ENCODE results near the gene TMEM163.

The TMEM163 gene

DNA sequence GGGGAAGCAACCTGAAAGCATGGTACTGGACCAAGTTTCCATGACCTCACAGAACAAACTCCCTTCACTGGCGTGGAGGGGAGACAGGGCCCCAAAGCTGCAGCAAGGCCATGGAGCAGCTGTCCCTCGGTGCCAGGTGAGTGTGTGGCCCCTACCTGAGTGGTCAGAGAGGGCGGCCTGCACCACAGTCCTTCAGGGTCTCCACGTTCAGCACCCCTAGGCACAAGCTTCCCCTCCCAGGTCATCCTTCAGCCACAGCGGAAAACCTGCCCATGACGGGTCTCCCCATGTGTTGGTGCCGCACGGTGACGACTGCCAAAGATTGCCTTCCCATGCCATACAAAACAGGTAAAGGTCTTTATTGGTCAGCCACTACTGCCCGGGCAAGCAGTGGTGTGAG is 263.4 kb downstream of the TMEM163 start:
- no peak overlapping the region for H3K4me3 ChIP-seq (replicated peaks in 1 of 2; ENCODE audit: low read depth in 2 of 2, low read length in 2 of 2)
- DNase-seq (ENCODE audit: low read depth in 2 of 2) = no peak
- TF ChIP-seq, protein P1, sequence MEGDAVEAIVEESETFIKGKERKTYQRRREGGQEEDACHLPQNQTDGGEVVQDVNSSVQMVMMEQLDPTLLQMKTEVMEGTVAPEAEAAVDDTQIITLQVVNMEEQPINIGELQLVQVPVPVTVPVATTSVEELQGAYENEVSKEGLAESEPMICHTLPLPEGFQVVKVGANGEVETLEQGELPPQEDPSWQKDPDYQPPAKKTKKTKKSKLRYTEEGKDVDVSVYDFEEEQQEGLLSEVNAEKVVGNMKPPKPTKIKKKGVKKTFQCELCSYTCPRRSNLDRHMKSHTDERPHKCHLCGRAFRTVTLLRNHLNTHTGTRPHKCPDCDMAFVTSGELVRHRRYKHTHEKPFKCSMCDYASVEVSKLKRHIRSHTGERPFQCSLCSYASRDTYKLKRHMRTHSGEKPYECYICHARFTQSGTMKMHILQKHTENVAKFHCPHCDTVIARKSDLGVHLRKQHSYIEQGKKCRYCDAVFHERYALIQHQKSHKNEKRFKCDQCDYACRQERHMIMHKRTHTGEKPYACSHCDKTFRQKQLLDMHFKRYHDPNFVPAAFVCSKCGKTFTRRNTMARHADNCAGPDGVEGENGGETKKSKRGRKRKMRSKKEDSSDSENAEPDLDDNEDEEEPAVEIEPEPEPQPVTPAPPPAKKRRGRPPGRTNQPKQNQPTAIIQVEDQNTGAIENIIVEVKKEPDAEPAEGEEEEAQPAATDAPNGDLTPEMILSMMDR (IDR thresholded peaks at IDR 0.05; ENCODE audit: low read depth, low read length) = no peak

DNA sequence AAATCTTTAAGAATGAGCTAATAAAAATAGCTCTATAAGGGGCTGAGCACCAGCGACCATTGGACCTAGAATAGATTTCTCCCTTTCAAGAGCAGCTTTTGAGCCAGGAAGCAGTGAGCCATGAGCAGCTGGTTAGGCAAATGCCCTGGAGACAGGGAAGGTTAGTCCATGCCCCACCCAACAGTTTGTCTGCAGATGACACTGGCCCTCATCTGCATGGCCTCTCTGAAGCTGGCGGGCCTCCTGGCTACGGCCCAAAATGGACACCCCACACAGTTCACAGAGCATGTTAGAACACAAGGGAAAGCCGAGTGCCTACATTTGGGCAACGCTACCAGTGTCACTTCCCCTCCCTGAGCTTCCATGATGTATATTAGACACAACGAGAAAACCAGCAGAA is 263.9 kb downstream of the TMEM163 start:
- no peak for DNase-seq (ENCODE audit: low read depth in 2 of 2)
- no peak overlapping the region for H3K4me3 ChIP-seq (replicated peaks in 1 of 2; ENCODE audit: low read depth in 2 of 2, low read length in 2 of 2)
- TF ChIP-seq, protein P1 (IDR thresholded peaks at IDR 0.05; ENCODE audit: low read depth, low read length) = no peak

DNA sequence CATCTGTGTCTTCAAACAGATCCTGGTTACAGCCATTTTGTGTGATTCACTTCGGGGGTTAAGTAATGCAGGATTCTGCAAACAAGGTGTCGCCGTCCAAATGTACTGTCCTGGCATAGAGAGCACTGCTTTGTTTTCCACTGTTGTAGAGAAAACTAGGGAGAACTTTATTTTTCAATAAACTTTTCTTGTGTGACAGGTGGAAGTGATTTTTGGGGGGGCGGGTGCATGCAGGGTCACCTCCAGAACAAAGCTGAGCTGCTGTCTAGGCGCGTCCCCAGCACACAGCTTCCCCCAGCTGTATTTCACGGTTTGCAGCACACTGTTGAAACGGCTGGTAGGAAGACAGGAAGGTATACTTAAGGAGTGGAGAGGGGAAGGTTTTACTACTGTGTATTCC is 264.4 kb downstream of the TMEM163 start:
- TF ChIP-seq, protein P1 (IDR thresholded peaks at IDR 0.05; ENCODE audit: low read depth, low read length) = no peak
- H3K4me3 ChIP-seq (replicated peaks in 1 of 2; ENCODE audit: low read depth in 2 of 2, low read length in 2 of 2) = no peak overlapping the region
- DNase-seq (ENCODE audit: low read depth in 2 of 2) = no peak

DNA sequence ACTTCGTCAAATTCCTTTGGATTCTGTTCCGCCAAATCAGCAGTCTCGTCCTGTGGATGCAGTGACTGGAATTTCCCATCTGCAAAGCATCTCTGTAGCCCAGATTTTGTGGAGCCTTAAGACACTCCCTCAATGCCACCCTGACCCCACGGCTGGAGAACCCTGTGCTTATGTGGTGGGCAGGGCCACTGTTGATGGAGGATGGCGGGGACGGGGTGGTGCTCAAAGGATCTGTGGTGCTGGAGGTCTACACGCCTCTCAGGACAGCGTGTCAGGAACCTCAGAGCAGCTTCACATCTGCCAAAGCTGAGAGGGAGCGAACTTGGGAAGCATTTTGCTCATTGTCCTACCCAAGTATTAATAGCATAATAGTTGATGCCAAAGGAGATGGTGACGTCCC is 264.8 kb downstream of the TMEM163 start:
- DNase-seq (ENCODE audit: low read depth in 2 of 2) = no peak
- H3K4me3 ChIP-seq (replicated peaks in 1 of 2; ENCODE audit: low read depth in 2 of 2, low read length in 2 of 2) = no peak overlapping the region
- TF ChIP-seq, protein P1 (IDR thresholded peaks at IDR 0.05; ENCODE audit: low read depth, low read length) = no peak

DNA sequence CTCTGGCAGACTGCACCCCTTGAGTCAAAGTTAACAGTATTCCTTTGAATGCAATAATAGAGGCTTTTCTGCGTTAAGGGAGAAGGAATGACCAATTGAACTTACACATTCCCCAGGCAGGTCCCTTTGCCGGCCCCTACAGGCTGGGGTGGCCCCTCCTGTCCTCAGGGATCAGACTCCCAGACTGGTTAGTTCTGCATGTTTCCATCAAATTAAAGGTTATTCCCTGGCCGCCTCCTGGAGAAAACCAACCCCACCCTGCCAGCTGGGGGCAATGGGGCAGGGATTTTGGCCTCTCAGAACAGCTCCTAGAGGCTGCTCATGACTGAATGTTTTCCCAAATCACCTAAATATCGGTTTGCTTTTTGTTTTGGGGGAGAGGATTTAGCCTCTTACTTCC is 265.3 kb downstream of the TMEM163 start:
- DNase-seq (ENCODE audit: low read depth in 2 of 2) = no peak
- TF ChIP-seq, protein P1 (IDR thresholded peaks at IDR 0.05; ENCODE audit: low read depth, low read length) = no peak
- no peak overlapping the region for H3K4me3 ChIP-seq (replicated peaks in 1 of 2; ENCODE audit: low read depth in 2 of 2, low read length in 2 of 2)

DNA sequence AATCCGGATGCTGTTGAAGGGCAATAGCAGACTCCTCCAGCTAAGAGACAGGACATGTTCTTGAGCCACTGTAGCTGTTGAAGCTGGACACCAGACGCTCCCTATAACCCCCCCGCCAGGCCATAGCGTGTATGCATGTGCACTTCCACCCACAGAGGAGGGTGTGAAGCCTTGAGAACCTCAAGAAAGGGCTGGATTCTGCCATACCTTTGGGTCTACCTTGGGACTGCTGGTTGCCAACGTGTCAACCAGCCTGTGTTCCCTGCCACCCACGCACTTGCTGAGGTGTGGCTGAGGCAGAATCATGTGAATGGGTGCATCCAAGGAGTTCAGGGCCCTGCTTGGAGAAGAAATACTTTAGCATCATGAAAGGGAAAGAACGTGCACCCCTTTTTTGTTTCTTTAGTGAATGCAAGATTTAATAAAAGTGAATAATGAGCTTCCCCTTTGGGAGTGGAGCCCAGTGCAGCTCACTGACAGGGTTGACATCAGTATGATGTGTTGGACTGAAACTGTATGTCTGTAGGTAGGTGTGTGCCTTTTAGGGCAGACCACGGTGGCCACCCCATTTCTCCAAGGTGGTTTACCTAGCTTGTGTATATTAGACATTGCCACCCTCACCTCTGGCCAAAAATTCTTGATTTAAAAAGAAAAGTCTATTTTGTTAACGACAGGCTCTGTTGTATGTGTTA is 266.6 kb downstream of the TMEM163 start:
- no peak overlapping the region for H3K4me3 ChIP-seq (replicated peaks in 1 of 2; ENCODE audit: low read depth in 2 of 2, low read length in 2 of 2)
- TF ChIP-seq, protein P1 (IDR thresholded peaks at IDR 0.05; ENCODE audit: low read depth, low read length) = no peak
- DNase-seq (ENCODE audit: low read depth in 2 of 2) = no peak

DNA sequence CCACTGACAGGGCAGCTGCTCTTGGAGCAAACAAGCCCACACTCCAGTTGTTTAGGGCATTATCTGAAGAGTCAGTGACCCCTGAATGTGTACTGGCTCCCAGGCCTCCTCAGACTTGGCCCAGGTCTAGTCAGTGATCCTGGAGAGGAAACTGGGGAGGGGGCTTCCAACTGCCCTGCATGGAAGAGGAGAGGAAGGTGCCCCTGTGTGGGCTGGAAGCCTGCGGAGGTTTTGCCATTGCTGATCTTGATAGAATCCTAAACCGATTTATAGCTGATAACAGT is 267.5 kb downstream of the TMEM163 start:
- DNase-seq (ENCODE audit: low read depth in 2 of 2) = no peak
- TF ChIP-seq, protein P1 (IDR thresholded peaks at IDR 0.05; ENCODE audit: low read depth, low read length) = no peak
- H3K4me3 ChIP-seq (replicated peaks in 1 of 2; ENCODE audit: low read depth in 2 of 2, low read length in 2 of 2) = no peak overlapping the region
